BJ (cell line): Measurements from ENCODE around the gene SIGLEC8. TPM values are rescaled to one million over a fixed set of nuclear protein-coding genes. Genes with fewer than 3 reads are reported as not detected.
"Not testable (repeated sequence)": the region's sequence is repeated elsewhere in the genome, so short reads cannot be mapped to it uniquely, and the experiment has no call there.

ENCODE experiments used
- CTCF ChIA-PET: fragments of 350-600 bp; formaldehyde crosslinking; extraction: SDS; loops from one replicate; lab custom pipeline; 2021; ENCODE audit warnings: antibody characterized with exemption, inconsistent platforms; lab: Yijun Ruan, JAX
- POLR2A ChIA-PET: fragments of 300-600 bp; sonication (Branson Sonifier 250); formaldehyde crosslinking; extraction: SDS; loops from one replicate; lab custom pipeline; 2021; ENCODE audit warnings: antibody characterized with exemption; lab: Charles Lee
- DNase-seq: peaks from one replicate; pipeline ENCODE4 v3.0.0-alpha.2; 2011; ENCODE audit warnings: low read depth
- H3K27me3 ChIP-seq: 2 replicates; pipeline ENCODE4 v1.6.0; 2011; ENCODE audit warnings: low read length; ENCODE audit not compliant: control insufficient read depth, insufficient read depth
- H3K36me3 ChIP-seq: 2 replicates; pipeline ENCODE4 v1.5.1; 2011; ENCODE audit warnings: low read length; ENCODE audit not compliant: control insufficient read depth, insufficient read depth
- H3K4me3 ChIP-seq: 2 replicates; pipeline ENCODE4 v1.5.1; 2011; ENCODE audit warnings: low read depth, mild to moderate bottlenecking, control low read depth, low read length
- polyA plus RNA-seq: library from polyadenylated mRNA; depleted of rRNA; stranded (reverse); fragments of >200 nt; gene quantifications from 2 replicates; pipeline ENCODE4 v1.2.3, GENCODE V29; 2011
- TF ChIP-seq, protein P1 (sequence below): IDR thresholded peaks from 2 replicates; pipeline ENCODE4 v1.5.1; 2011; ENCODE audit warnings: low read depth, mild to moderate bottlenecking, control low read depth, inconsistent platforms, low read length, moderate library complexity; ENCODE audit not compliant: insufficient read depth

The SIGLEC8 gene
- polyA plus RNA-seq, 1 experiment = not detected

DNA sequence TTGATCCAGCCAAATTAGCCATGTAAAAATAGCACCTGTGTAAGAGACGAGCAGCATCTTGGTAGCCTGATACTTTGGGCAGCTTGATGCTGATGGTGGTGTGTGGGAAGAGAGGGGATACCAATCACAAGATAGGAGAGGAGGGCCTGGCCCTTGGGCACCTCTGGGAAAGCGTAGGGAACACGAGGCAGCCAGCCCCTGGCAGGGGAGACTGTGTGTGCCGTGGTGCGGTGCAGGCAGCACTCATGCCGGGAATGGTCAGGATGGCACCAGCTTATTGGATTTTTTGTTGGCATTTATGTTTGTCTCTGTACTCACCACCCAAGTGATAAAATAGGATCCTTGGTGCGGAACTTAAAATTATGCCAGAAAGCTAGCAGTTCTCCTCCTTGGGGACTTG lies 10.2 kb downstream of the SIGLEC8 start:
- H3K27me3 ChIP-seq = no peaks in the 10 kb centered on the region
- ChIA-PET POLR2A (no interaction called here), CTCF (no interaction called here)
- H3K4me3 ChIP-seq = no peak overlapping the region
- H3K36me3 ChIP-seq = no peaks in the 10 kb centered on the region
- DNase-seq = no peak
- TF ChIP-seq, protein P1, sequence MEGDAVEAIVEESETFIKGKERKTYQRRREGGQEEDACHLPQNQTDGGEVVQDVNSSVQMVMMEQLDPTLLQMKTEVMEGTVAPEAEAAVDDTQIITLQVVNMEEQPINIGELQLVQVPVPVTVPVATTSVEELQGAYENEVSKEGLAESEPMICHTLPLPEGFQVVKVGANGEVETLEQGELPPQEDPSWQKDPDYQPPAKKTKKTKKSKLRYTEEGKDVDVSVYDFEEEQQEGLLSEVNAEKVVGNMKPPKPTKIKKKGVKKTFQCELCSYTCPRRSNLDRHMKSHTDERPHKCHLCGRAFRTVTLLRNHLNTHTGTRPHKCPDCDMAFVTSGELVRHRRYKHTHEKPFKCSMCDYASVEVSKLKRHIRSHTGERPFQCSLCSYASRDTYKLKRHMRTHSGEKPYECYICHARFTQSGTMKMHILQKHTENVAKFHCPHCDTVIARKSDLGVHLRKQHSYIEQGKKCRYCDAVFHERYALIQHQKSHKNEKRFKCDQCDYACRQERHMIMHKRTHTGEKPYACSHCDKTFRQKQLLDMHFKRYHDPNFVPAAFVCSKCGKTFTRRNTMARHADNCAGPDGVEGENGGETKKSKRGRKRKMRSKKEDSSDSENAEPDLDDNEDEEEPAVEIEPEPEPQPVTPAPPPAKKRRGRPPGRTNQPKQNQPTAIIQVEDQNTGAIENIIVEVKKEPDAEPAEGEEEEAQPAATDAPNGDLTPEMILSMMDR = no peak

DNA sequence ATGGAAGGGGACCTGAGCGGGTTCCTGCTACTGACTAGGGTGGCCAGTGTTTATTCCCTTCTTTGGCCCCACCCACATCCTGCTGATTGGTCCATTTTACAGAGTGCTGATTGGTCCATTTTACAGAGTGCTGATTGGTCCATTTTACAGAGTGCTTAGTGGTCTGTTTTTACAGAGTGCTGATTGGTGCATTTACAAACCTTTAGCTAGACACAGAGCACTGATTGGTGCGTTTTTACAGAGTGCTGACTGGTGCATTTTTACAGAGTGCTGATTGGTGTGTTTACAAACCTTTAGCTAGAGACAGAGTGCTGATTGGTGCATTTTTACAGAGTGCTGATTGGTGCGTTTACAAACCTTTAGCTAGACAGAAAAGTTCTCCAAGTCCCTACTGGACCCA lies 10.7 kb downstream of the SIGLEC8 start:
- DNase-seq, H3K27me3 ChIP-seq, CTCF ChIA-PET, POLR2A ChIA-PET, H3K4me3 ChIP-seq, H3K36me3 ChIP-seq: not testable (repeated sequence)

DNA sequence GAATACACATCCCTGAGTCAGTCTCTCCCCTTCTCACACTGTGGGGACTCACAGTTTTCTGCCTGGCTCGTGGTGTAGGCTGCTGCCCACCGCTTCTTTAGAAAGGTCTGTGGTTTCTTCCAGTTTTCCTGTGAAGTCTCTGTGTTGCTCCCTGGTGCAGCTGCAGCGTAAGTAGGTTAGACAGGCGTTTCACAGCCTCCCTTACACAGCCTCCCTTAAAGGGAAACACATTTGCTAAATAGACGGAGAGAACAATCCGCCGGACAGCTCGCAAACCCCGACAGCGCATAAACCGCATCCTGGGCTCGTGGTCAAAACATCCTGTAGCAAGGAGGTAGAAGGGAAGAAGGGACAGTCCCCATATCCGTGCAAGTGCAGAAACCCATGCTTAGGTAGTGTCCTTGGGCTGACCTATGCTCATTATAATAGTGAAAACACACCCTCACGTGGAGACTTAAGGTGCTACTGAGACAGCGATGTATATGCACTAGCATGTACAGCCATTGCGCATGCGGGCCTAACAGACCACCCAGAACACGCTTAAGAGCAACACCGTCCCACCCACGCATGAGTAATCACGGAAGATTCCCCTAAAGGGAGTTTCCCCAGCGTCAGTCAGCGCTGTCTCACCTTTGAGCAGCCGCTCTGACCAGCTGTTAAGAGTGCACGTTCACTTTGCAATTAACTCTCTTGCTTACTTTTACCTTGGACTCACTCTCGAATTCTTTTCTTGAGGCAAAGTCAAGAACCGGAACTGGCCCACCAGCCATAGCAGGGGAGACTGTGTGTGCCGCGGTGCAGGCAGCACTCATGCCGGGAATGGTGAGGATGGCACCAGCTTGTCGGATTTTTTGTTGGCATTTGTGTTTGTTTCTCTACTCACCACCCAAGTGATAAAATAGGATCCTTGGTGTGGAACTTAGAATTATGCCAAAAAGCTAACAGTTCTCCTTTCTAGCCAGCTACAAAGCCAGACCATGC lies 16.6 kb downstream of the SIGLEC8 start:
- POLR2A ChIA-PET = no interaction called here
- Histone ChIP-seq H3K36me3 (no peaks in the 10 kb centered on the region), H3K4me3 (no peak overlapping the region), H3K27me3 (no peaks in the 10 kb centered on the region)
- TF ChIP-seq, protein P1 = no peak
- CTCF ChIA-PET = interaction anchor here (0.8 kb wide), 1 partner anchor 74 kb away, joined by 3 read pairs; no protein-coding TSS in a partner anchor
- no peak for DNase-seq

DNA sequence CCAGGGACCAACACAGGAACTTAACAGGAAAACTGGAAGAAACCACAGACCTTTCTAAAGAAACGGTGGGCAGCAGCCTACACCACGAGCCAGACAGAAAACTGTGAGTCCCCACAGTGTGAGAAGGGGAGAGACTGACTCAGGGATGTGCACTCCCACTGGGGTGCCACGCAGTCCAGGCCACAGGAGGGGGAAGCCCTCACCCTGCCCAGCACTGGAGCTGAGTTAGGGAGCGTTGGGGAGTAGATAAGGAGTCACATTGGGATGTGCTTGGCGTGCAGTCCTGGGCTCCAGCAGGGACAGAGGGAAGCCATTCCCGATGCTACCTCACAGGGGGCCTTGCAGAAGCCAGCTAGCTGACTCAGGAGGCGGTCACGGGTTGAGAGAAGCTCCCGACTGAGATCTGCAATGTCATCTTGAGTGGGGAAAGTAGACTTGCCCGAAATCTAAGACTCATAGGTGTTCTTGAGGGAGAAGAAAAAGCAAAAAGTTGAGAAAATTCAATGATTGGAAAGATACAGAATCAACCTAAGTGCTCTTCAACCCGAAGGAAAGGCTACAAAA lies 17.3 kb downstream of the SIGLEC8 start:
- POLR2A ChIA-PET = no interaction called here
- no peak for DNase-seq
- TF ChIP-seq, protein P1 = no peak
- CTCF ChIA-PET = interaction anchor here (1.4 kb wide), 1 partner anchor 32 kb away, joined by 3 read pairs; no protein-coding TSS in a partner anchor
- no peak overlapping the region for H3K4me3 ChIP-seq
- H3K27me3 ChIP-seq = no peaks in the 10 kb centered on the region
- H3K36me3 ChIP-seq = no peaks in the 10 kb centered on the region

DNA sequence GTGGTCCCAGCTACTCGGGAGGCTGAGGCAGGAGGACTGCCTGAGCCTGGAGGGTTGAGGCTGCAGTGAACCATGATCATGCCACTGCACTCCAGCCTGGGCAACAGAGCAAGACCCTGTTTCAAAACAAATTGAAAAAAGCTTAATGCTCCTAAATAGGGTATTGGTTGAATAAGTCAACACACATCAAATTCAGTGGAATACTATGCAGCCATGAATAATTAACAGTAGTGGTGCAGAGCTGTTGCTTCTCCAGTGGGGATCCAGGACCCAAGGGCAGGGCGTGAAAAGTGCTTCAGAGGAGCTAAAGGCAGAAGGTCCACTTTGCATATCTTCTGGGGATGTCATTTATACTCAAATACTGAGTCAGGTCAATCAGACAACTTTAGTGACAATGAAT lies 18.2 kb downstream of the SIGLEC8 start:
- no peak for DNase-seq
- Histone ChIP-seq H3K4me3 (no peak overlapping the region), H3K27me3 (no peaks in the 10 kb centered on the region), H3K36me3 (no peaks in the 10 kb centered on the region)
- TF ChIP-seq, protein P1 = no peak
- ChIA-PET POLR2A (no interaction called here), CTCF (interaction anchor here (0.9 to 2.2 kb wide), 5 partner anchors 18 to 102 kb away, joined by 3 to 7 read pairs (median 3); no protein-coding TSS in a partner anchor)
